HG02943 (cell line): Measurements from ENCODE around the gene RBBP7.

Experiments
- ATAC-seq: cut with Tn5 transposase; IDR thresholded peaks from one replicate; pipeline ENCODE4 v1.9.1; 2021; ENCODE audit warnings: mild to moderate bottlenecking, low read depth, moderate library complexity; ENCODE audit not compliant: unreplicated experiment

The RBBP7 gene

DNA sequence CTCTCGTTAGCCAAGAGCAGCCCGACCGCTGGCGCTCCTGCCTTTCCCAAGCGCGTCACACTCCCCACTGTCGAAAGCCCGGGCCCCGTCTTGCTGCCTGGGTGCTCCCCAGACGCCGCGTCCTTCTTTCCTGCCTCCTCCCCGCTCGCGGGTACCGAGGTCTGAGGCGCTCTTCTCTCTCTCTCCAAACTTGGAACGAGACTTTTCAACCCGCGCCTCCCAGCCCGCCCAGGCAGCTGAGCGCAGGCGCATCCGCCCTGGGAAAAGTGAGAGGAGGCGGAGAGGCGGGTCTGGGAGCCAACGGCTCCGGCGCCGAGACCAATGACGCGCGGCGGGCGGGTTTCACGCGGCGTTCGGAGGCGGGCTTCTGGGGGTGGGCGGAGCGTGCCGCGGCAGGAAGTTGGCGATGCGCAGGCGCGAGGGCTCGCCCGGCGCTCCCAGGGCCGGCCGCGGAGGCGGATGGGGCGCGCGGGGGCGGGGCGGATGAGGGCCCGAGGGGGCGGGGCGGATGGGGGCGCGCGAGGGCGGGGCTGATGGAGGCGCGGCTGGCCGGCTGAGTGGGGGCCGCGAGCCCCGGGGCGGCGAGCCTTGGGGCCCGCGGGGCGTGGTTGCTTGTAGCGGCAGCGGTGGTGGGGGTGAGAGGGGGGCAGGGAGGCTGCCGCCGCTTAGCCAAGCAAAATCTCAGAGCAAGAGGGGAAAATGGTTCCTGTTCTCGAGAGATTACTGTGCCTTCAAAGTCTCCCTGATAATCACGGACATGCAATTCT, at the start of gene RBBP7:
Gene RBBP7 (minus strand): TSS at position 268 of the 767 bp plus-strand sequence. CDS start 309 bp downstream, outside the sequence.
- ATAC-seq, result peak; percentile 76

DNA sequence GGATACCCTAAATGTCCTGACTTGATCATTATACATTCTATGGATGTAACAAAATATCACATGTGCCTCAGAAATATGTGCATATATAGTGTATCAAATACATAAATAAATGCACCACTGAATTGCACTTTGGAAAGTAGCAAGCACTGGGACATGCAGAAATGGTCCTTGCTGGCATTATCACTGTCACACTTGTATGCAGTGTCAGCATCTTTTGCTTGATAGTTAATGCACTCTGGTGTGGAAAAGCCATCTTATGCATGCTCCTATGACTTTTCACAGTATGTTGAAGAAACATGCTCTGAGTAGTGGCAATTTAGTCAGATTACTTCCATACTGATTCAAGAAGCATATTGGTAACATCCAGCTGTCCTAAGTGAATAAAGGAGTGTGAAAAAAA, 48.8 kb upstream of the RBBP7 start:
- ATAC-seq, result no peak

DNA sequence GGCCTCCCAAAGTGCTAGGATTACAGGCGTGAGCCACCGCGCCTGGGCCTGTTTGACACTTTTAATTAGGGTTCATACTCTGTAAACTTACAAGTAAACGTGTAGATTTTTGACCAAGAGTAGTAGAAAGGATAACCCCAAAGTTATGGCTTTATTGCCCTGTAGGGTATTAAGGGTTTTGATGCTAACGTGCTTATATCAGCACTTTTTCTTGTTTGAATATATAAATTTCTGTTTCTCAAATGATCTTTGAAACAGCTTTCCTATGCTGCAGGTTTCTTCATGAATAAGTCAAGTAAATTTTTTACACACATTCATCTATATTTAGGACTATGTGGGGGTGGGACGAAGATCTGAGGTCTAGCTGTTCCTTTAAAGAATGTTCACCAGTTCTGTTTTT, 47.0 kb upstream of the RBBP7 start:
- ATAC-seq, result no peak

DNA sequence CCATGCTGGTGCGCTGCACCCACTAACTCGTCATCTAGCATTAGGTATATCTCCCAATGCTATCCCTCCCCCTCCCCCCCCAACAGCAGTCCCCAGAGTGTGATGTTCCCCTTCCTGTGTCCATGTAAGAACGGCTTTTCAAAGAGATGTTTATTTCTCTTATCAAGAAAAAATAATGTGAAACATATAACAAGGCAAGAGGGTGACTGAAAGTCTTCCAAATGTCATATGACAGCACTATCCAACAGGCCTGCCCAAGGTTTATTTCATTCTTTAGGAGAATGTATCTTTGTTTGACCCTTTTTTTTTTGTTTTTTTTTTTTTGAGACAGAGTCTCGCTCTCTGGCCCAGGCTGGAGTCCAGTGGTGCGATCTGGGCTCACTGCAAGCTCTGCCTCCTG, 46.4 kb upstream of the RBBP7 start:
- no peak for ATAC-seq

DNA sequence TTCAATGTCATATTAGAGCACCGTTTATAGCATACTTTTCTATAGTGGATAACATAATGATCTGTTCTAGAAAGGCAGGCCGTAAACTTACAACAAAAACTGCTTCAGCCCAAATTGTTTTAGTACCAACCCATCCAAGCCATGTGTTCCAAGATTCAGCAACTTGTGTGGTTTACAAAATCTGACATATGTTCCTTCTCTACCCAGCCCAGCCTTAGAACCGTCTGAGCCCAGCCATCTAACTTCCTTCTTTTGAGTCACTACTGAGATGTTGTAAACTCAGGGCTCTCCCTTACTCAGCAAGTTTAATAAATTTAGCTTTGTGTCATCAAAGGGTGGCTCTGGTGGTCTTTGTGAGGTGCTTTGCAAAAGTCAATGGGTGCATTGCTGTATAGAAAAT, 43.9 kb upstream of the RBBP7 start:
- no peak for ATAC-seq

DNA sequence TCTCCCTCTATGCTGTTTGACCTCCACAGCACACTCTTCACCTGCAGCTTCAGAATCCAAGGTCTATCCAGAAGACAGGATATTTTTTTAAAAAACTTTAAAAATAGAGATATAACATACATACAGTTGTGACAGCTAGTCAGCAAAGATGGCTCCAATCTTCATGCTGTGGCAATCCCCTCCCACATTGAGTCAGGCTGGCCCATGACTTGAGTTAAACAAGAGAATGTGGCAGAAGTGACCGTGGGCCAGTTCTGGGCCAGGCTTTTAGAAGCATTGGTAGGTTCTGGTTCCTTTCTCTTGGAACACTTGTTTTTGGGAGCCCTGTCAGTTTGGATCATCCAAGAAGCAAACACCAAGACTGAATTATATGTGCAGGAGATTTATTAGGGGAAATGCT, 40.2 kb upstream of the RBBP7 start:
- ATAC-seq, result no peak

DNA sequence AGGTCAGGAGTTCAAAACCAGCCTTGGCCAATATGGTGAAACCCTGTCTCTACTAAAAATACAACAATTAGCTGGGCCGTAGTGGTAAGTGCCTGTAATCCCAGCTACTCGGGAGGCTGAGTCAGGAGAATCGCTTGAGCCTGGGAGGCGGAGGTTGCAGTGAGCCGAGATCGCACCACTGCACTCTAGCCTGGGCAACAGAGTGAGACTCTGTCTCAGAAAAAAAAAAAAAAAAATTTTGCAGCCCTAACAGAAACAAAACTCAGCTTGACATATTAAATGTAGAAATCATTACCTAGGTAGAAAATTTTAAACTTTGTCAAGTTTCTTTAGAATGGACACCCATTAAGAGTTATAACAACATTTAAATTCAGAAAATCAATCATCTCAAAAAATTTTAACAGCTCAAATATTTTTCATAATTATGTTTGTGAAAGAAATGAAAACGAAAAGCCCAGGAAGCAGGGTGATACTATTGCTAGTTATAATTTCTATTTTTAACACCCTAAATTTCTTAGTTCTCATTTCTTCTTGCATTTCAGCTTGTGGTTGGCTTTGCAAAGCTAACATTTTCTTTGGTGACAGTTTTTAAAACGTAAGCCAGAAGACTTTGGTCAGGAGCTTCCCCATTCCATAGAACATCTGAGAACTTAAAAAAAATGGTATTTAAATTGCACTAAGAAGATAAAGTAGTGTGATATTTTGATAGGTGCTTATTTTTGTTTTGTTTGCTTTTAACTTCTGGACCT, 33.3 kb upstream of the RBBP7 start:
- no peak for ATAC-seq

DNA sequence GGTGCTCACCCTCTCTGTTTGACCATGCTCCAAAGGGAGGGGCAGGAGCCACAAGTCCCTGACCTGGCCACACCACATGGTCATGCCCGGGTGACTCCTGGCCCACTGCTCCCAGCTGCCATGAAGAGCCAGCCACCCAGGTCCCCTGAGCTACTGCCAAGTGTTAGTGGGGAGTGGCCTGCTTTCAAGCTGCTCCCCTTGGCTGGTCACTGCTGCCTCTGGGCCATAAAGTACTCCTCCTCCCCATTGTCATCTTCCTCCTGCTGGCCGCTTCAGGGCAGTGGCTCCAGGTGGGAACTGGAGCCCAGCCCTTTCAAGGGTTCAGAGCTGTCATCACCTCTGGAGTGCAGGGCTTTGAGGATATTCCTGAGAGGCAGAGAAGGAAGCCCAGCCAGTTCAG, 27.3 kb upstream of the RBBP7 start:
- no peak for ATAC-seq

DNA sequence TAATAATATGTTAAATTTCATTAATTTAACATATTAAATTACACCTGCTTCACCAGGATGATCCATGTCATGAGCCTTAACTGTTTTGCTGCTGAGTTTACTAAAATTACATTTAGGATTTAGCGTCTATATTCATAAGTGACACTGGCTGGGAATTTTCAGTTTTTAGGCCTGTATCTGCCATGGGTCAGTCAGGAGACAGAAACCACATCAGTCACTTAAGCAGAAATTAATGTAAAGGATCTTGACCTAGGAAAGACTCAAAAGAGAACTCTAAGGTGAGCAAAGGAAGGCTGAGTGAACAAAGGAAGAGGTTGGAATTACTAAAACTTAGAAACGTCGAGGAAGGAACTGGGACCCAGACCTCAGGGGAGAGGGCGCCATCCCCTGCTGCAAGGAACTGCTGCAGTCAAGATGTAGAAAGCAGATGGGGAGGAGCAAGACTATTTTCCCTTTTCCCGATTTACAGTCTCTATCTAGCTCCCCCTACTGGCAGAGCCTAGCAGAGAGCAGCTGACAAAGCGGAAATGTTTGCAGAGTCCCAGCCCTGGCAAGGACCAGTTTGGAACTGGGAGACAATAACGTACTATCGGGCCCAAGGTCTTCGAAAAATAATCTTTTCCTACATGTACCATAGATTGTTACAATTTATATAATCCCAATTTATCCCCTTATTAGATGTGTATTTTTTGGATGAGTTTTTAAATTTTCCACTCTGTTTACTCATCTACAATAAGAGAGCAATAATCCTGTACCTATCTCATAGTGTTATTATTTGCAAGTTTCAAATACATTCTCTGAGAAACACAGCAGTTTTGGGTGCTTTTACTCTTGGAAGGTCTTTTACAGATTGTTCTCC, 22.6 kb upstream of the RBBP7 start:
- ATAC-seq, result no peak

DNA sequence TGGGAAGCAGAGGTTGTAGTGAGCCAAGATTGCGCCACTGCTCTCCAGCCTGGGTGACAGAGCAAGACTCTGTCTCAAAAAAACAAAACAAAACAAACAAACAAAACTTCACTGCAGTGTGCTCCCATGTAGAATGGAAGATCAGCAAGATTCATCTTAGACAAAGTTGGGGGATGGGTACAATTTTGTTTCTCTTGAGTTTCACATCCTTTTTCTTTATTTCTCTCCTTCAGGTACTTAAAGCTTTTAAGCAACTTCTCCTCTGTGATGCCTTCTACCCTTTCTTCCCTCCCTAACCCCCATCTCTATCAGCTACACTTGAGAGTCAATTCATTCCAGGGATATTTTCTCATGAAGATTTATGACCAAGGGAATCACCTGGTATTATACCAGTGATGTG, 15.5 kb upstream of the RBBP7 start:
- ATAC-seq, result no peak

DNA sequence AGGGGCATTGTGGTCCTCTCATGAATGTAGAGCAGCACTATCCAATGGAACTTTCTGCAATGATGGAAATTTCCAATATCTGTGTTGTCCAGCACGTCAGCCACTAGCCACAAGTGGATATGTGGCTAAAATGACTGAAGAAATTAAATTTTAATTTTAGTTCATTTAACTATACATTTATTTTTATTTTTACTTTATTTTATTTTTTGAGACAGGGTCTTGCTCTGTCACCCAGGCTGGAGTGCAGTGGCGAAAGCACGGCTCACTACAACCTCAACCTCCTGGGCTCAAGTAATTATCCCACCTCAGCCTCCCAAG, 13.3 kb upstream of the RBBP7 start:
- ATAC-seq, result no peak

DNA sequence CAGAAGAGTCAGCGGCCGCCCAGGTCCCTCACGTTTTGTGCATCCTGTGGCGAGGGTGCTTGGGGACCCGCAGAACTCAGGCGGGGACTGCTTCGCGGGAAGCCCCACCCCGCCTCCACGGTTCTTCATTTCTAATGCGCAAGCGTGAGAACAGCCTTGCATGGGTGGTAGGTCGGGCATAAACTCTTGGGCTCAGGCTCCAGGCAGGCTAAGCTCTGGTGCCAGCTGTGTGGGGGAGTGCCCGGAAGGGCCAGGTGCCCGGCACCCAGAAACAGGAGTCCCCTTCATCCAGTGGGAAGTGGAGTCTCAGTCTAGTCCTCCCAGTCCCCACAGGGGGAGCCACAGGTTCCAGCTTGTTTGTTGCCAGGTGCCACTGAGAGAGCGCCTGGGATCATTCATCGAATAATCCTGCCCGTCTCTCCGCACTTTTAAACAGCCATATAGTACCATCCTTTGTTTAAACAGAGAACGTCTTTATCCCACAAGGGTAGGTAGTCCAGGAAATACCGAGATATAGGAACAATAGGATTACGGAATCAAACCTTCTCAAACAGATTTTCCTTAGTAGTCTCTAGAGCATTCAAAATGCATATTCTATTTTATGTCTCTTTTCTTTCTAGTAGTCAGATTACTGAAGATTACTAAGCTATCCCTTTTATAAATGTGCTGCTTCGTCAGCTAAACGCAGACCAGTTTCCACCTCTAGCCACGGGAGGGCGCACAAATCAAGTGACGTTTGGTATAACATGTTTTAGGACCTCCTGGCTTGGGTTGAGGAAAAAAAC, 12.7 kb upstream of the RBBP7 start:
- no peak for ATAC-seq

DNA sequence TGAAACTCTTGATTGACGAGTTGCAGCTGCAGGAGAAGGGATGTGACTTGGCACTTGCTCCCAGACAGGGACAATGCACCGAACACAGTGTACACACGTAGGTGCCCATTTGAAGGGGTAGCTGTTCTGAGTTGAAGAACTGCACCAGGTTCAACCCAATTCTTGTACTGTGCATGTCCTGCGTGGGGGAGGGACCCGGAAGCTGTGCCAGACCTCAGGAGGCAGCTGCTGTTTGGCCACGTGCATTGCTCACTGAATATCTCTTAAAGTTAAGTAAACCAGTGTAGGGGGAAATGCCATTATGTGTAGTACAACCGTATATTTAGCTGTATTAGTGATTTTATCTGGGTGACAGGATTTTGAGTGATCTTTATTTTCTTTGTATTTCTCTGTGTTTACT, 12.0 kb upstream of the RBBP7 start:
- ATAC-seq, result no peak

DNA sequence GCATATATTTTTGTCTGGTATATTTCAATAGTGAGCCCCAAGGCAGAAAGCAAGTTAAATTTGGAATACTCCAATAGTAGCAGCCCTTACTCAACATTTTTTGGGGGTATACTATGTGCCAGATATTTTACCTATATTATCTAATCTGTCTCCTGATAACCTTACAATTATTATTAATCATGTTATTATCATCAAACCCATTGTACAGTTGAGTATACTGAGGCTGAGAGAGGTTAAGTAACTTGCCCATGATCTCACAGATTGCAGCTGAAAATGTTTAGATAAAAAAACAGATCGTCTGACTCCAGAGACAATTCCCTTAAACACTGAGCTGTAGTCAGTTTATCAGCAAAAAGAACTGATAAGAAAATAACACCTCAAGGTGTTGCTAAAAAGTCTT, 6.5 kb upstream of the RBBP7 start:
- ATAC-seq, result no peak

DNA sequence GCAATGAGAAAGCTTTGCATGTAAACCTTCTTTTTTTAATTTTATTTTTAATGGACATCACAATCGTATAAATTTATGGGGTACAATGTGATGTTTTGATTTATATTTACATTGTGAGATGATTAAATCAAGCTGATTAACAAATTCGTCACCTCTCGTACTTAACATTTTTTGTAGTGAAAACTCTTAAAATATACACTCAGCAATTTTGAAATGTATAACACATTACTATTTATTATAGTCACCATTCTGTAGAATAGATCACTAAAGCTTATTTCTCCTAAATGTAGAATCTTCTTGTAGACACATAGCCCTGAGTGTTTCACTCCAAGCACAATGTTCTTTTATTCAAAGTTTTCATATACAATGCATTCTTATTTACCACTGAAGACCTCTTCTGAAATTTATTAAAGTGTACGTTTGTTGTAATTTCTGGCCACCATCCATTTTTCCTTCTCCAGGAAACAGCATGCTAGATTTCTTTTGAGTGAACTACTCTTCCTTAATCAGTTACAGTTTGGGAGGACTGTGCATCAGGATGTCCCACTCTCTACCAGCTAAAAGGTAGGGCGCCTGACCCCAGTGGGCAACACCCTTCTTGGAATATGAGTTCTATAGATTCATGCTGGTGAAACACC, 4.4 kb upstream of the RBBP7 start:
- no peak for ATAC-seq

DNA sequence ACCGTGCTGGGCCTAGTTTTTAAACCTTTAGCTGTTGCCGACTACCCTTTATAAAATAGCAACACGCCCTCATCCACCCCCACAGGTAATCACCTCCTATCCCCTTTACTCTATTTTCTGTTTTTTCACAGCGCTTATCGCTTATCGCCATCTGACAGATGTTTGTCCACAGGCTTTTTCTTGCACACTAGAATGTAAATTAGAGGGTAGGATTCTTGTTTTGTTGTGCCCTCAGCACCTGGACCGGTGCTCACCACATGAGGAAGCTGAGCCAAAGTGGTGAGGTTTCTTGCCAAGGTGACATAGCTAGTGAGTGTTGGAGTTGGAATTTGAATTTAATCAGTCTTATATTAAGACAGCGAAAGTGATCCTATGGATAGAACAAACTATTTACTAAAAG, 2.9 kb upstream of the RBBP7 start:
- no peak for ATAC-seq

DNA sequence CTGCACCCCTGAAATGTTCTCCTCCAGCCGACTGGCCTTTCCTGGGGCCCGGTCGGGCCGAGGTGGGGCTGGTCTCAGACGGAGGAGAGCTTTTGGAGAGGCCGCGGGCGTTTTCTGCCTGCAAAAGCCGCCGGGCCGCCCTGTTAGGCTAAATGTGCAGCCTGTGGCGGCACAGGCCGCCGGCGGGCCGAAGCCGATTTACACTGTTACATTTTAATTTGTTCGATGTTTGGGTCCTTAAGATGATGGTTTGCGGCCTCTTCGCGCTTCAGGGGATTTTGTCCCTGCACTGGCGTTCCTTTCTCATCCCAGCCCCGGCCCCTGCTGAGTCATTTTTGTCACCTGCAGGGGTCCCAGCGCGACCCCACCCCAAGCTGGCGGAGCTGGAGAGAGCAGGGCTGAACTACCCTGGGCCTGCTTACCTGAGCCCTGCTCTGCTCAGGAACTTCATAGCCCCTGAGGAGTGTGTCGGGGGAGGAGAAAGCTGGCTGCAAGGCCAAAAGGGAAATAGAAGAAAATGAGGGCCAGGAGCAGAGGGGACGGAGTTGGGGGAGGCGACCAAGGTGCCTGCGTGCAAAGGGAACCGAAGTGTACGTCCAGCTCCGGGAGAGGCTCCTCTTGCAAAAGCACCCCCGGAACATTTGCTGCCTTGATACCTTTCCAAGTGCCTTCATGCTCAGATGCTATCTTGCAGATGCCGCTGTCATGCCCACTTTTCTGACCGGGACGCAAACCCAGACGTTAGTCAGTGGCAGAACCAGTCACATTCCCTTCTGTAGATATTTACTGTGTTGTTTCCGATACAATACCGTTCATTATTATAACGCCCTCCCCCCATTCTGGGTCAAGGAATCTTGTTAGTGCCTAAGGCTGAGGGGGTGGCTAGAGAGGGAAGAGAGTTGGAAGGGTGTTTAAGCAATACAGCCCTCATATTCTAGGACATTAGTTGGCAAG, 977 bp upstream of the RBBP7 start:
- ATAC-seq, result peak; percentile 22

DNA sequence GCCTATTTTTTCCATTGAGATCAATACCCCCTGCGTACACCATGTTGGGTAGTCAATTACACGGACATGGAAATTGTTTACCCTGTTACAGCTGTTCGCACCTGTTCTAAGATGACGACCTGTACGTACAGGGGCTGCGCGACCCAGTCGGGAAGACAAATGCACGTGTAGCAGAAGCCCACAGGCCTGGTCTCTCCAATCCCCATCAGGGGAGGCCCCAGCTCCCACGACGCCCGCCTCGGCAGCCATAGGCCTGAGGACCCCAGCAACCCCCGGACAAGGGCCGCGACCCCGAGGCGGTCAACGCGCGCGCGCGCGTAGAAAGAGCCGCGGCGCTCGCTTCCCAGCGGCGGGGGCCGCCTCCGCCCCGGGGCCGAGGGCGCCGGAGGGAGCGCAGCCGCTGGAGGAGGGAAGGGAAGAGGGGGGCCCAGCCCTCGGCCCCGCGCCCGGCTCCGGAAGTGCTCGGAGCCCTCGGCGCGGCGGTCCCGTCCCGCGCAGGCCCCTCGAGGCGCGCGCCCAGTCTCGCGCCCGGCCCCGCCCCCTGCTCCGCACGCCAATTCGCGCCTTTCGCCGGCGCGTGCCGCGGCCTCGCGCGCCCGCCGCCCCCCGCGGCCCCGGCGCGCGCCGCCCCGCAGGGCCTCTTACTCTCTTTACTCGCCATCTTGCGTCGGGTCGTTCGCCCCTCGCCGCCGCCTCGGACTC, 618 bp downstream of the RBBP7 start:
- peak; percentile 39 for ATAC-seq
